Dermis blood vessel endothelial cell (primary cell): ENCODE measurements around the gene PDAP1. TPM values are rescaled to one million over a fixed set of nuclear protein-coding genes. Genes with fewer than 3 reads are reported as not detected.
"Not testable (repeated sequence)": the region's sequence is repeated elsewhere in the genome, so short reads cannot be mapped to it uniquely, and the experiment has no call there.

Experiments
- DNase-seq: peaks from one replicate; pipeline ENCODE4 v3.0.0; 2010
- total RNA-seq: library from RNA; depleted of rRNA; stranded (reverse); fragments of >200 nt; gene quantifications from 2 replicates; pipeline ENCODE4 v1.2.3, GENCODE V29; 2014

Gene PDAP1
- total RNA-seq, 1 donor from 2014 or later: 52.9 TPM

DNA sequence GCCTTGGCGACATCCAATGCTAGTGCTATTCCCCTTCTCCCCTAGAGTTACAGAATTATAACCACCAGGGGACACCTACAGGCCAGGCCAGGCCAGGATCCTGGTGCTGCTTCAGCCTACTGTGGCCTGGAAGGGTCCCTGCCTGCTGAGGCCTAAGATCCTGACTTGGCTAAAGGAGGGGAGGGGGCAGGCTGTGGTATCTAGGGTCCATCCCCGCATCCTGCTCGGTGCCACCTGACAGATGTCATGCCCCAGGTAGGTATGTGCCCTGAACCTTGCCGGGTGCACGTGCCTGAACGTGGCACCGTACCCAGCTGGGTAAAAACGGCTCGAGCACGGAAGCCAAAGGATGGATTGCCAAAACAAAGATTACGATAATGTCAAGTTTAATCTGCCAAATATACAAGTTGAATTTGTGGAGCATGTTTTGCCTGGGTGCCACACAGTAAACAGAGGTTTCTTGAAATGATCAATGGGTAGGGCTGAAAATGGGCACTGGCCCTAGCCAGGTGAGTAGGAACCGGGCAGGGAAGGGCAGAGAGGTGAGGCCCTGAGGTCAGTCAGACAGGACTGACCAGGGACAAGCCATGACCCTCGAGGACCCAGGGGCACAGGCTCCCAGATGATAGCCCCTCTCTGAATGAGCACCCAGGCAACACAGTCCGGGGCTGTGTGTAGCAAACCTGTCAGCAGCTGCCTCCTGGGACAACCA, 12.6 kb downstream of the PDAP1 start:
- DNase-seq: no peak

DNA sequence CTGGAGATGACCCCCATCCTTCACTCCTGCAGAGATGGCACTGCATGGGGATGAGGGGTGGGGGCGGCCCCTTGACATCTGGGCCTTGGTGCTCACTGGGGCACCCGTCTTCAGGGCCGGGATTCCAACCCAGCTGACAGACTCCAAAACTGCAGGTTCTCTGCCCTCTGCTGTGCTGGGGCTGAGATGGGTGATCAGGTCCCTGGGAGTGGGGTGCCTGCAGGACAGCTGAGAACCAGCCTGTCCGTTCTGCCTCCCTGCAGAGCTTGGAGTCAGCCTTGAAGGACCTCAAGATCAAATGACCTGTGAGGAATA, 14.3 kb downstream of the PDAP1 start:
- no peak for DNase-seq

DNA sequence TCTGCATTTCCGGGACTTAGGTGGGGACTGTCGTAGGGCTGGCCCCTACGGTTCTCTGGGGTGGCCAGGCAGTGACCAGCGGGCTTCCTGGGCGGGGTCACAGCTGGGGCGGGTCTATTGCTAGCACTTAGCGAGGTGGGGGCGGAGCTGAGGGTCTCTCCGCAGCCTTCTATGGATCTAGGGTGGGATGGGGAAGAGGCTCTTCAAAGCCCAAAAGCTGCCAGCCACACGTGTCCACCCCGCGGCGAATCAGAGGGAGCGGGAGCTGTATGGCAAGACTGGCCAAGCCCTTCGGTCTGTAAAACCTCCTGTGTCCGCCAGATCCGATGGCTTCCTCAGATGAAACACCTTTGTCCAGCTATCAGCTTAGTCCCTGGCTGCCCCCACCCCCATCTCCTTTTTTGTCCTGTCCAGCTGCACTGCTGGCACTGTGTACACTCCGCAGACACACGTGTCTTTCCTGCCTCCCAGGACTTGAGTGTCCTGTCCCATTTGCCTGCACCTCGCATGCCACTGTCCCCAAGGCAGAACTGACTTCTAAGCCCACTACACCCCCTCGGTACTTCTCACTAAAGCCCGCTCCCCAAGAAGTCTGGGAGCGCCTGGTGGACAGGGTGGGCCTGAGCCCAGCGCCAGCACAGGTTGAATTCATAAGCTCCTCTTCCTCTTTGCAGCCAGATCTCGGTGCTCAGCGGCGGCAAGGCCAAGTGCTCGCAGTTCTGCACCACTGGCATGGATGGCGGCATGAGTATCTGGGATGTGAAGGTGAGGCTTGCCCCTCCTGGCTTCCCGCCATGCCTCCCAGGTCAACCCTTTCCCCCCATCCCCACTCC, 14.8 kb downstream of the PDAP1 start:
- no peak for DNase-seq

DNA sequence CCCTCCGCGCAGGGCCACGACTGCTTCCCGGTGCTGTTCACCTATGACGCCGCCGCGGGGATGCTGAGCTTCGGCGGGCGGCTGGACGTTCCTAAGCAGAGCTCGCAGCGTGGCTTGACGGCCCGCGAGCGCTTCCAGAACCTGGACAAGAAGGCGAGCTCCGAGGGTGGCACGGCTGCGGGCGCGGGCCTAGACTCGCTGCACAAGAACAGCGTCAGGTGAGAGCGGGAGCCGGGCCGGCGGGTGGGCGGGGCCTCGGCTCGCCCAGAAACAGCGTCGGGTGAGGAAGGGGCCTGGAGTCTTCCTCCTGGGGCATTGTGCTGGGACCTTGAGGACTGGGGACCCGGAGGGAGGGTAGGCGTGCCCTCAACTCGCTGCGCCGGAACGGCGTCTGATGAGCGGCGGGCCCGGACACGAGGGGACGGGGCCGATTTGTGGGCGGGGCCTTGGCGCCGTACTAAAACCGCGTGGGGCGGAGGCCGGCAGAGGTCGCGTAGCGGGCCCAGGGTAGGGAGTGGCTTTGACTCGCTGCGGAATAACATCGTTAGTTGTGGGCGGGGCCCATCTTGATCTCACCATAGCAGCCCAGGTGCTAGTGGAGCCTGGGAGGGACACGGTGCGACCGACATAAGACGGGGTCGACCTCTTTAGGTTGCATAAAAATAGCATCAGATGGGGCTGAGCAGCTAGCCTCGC, 15.6 kb downstream of the PDAP1 start:
- DNase-seq: peak; percentile 64

DNA sequence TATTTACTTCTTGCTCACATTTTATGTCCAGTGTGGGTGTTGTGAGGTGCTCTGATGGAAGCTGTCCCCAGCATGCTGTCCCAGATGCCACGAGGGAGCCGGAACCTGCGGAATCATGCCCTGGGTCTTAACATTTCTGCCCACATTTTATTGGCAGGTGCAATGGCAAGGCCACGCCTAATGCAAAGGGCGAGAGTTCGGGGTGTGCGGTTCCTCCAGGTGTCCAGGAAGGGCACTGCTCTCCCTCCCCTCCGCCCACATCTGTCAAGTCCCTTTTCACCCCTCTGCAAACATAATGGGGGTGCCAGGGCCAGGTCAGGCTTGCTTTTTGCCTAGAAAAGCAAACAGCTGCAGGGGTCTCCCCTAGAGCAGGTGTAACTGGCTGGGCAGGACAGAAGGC, 16.4 kb downstream of the PDAP1 start:
- DNase-seq: no peak

DNA sequence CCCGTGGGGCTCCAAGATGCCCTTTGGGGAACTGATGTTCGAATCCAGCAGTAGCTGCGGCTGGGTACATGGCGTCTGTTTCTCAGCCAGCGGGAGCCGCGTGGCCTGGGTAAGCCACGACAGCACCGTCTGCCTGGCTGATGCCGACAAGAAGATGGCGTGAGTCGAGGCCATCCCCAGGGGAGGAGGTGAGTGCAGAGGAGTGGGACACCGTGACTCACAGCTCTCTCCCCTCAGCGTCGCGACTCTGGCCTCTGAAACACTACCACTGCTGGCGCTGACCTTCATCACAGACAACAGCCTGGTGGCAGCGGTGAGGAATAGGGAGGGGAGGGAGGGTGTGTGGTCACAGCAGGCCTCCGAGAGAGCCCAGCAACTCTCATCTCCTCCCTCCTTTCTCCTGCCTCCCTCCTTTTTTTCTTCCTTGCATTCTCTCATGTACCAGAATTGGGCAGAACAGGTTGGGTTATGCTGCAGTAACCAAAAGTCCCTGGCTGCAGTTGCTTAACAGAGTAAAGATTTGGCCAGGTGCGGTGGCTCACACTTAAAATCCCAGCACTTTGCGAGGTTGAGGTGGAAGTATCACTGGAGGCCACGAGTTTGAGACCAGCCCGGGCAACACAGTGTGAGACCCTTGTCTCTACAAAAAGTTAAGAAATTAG, 17.3 kb downstream of the PDAP1 start:
- no peak for DNase-seq

DNA sequence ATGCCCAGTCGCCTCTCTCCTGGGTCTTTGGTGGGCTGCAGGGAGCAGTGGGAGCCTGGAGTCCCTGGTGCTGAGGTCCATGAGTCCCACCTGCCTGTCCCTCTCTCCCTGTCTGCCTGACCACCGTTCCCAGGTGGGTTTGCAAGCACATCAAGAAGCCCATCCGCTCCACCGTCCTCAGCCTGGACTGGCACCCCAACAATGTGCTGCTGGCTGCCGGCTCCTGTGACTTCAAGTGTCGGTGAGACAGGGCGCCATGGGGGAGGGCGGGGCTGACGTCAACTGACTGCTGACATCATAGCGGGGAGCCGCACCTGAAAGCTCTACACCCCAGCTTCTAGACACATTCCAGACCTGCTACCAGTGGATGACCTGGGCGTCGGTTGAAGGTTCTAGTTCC, 18.6 kb downstream of the PDAP1 start:
- DNase-seq: no peak

DNA sequence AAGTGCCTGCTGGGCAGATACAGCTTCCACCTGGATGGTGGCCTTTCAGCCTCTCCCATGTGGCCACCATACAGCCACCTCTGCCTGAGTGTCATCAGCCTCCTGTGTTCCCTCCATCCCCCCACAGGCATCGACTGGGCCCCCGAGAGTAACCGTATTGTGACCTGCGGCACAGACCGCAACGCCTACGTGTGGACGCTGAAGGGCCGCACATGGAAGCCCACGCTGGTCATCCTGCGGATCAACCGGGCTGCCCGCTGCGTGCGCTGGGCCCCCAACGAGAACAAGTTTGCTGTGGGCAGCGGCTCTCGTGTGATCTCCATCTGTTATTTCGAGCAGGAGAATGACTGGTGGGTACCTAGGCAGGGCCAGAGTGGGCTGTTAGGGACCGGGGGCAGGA, 20.5 kb downstream of the PDAP1 start:
- DNase-seq: no peak

DNA sequence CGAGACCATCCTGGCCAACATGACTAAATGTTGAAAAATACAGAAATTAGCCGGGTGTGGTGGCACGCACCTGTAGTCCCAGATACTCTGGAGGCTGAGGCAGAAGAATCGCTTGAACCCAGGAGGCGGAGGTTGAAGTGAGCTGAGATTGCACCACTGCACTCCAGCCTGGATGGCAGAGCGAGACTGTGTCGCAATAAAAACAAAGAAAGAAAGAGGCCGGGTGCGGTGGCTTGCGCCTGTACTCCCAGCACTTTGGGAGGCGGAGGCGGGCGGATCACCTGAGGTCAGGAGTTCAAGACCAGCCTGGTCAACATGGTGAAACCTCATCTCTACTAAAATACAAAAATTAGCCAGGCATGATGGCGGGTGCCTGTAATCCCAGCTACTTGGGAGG, 21.2 kb downstream of the PDAP1 start:
- not testable (repeated sequence) for DNase-seq

DNA sequence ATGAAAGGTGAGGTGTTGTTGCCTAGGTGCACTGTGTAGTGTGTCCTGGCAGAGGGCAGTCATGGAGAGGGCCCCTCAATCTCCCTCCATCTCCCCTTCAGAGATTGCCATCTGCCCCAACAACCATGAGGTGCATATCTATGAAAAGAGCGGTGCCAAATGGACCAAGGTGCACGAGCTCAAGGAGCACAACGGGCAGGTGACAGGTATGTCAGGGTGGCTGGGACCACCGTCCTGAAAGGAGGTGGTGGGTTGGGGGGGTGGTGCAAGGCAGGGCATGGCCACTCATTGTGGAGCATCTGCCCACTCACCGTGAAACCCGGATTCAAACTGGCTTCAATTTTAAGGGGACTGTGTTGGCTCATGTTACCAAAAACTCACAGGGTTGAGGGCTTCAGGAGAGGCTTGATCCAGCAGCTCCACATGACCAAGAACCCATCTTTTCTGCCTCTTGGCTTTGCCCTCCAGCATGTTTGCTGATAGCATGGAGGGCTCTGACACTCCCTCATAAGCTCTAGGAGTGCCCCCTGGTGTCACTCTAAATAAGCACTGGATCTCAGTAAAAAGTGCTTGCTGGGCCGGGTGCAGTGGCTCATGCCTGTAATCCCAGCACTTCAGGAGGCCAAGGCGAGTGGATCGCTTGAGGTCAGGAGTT, 21.7 kb downstream of the PDAP1 start:
- peak; percentile 71 for DNase-seq

DNA sequence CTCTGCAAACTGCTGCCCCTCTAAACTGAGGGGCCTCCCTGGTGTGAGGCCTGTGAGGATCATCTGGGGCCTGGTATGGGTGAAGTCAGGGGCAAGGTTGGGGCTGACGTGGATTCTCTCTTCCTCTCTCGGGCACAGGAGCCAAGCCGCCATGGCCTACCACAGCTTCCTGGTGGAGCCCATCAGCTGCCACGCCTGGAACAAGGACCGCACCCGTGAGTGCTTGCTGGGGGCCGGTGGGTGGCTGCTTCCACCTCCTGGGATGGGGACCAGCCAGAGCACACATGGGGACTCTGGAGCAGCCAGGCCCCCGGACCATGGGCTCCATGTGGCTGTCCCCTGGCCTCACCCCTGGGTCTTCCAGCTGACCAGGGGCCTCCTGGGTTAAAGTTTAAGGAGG, 22.8 kb downstream of the PDAP1 start:
- DNase-seq: no peak

DNA sequence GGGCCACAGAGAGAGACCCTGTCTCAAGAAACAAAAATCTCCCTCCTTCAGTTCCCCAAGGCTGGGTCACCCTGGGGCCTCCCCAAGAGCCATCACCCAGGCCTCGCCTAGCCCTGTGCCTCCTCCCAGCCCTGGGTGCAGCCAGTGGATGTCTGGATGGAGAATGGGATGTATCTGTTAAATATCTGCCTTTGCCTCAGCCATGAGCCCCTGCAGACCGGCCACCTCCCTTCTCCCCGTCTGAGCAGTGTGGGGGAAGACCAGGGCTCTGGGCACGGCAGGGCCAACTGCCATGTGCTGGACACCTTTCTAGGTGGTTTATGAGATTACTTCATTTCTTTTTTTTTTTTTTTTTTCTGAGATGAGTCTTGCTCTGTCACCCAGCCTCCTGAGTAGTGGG, 23.9 kb downstream of the PDAP1 start:
- DNase-seq: no peak

DNA sequence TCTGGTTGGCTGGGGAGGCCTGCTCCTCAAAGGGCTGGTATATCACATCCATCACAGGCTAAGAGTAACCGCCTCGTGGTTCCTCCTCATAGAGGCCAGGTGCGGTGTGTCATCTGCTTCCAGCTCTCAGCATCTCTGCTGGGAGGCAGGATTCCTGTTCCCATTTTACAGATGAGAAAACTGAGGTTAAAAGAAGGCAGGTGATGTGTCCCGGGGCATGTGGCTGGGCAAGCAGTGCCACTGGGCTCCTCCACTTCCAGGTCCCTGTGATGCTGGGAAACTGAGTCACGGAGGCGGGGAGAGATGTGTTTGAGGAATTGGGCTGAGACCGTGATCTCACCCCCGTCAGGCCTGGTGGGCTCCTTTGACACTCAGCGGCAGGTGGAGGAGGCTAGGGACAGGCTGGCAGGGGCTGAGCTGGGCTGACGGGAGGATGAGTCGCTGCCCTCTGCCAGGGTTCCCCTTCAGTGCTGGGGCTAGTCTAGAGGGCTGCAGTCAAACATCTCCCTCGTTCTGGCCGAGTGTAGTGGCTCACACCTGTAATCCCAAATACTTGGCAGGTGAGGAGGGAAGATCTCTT, 24.5 kb downstream of the PDAP1 start:
- no peak for DNase-seq

DNA sequence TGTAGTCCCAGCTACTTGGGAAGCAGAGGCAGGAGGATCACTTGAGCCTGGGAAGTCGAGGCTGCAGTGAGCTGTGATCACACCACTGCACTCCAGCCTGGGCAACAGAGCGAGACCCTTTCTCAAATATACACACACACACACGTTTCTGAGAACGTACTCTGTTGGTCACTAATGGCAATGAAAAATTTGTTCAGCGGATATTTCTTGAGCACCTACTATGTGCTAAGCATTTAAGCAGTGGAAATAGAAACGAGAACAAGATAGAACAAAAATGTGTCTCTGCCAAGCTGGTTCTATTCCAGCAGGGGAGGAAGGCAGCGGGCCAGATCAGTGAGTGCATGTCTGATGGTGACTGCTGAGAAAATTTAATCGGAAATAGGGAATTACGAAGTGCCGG, 25.2 kb downstream of the PDAP1 start:
- no peak for DNase-seq

DNA sequence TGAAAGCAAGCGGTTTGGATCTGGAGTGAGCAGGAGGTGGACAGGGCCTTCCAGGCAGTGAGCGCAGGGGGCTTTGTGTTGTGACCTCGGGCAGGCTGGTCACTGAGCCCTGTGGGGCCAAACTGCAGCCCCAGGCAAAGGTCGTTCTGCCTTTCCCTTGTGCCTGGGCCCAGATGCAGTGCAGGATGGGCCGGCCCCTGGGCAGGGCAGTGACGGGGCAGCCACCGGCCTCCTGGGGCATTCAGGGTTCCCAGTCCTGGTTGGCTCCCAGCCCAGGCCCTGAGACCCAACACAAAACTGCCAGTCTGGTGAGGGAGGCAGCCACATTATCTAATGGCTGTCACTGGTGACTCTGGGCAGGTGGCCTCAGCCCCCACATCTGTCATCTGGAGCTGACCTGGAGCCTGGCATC, 26.7 kb downstream of the PDAP1 start:
- DNase-seq: no peak

DNA sequence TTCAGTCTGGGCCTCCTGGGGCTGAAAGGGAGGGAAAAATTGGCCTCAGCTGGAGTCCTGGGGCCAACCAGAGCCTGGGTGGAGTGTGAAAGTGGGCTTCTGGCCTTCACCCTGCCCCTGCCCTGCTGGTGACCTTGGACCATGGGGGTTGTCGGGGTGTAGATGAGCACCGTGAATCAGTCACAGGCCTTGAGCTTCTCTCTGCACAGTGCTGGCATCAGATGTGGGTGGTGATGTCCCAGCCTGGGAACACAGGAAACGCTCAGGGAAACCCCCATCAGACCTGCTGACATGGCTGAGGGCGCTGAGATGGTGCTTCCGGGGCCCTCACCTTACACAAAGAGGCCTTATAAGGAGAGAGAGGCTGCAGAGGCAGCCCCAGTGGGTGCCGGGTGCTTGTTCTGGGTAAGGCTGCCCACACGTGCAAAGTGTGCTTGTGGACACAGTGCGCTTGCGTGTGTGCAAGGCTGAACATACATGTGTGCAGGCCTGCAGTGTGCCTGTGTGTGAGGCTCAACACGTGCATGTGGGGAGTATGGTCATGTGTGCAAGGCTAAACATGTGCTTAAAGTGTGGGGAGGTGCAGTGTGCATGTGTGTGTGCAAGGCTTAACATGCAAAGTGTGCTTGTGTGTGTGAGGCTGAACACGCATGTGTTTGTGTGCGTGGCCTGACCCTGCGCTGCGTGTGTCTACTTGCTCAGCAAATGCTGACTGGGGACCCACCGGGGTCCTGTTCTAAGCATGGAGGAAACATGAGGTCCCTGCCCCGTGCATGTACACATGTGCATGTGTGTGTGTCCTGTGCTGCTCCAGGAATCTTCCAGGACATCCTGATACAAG, 27.4 kb downstream of the PDAP1 start:
- DNase-seq: no peak

DNA sequence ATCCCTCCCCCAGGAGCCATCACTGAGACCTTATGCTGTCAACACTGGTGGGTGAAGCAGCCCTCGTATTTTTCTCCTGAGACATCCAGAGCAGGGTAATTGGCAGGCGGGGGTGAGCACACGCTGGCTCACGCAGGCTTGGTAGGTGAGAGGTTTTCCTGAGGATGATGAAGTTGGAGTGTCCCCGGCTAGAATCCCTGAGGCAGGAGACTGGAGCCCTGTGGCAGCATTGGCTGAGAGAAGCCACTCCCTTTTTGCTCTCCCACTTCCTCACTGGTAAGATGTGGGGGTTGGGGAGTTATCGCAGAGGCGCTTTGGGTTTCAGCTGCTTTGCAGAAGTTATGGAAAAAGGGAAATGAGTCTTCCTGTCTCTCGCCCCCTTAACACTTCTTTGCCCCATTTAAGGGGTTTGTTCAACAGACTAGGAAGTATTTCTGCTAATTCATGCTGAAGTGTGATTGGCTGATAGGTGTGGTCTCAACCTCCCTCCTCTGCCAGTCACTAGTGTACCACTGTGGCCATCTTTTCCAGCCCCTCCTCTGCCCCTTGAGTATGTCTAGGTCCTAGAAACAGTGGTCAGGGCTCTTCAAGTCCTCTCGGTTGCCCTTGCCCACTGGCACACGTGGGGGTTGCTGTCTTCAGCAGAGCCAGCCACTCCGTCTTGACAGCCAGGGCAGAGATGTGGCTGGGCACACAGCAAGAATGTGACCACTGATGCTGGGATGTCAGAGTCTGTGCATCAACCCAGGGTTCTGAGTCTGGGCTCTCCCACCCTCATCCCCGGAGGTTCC, 28.2 kb downstream of the PDAP1 start:
- peak; percentile 73 for DNase-seq

DNA sequence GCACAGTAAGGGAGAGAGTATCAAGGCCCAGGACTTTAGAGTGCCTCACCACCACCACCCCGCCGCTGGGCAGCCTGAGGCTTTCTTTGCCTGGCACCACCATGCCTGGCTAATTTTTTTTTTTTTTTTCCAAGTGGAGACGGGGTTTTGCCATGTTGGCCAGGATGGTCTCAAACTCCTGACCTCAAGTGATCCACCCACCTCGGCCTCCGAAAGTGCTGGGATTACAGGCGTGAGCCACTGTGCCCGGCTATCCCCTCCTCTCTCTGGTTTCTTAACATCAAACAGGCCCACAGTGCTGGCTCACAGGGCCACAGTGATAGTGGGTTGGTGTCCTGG, 28.7 kb downstream of the PDAP1 start:
- DNase-seq: not testable (repeated sequence)

DNA sequence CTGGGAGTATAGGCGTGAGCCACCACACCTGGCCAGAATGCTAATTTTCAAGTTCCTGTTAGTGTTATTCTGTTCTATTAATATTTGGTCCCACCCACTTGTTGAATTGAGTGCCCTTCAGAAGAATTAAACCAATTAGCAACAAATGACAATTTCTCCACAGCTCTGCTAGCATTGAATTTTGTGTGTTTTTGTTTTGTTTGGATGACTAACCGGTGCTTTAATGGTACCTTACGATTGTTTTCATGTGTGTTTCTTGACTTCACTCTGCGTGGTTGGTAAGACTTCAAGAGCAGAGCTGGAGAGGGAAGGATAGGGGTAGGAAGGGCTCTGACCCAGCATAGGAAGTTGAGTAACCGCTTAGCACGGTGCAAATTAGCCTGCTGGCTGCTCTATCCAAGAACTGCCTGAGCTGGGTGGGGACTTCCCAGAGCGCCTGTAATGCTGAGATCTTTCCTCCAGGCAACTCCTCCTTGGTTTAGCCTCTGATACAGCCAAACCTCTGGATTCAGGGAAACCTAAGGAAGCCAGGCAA, 29.3 kb downstream of the PDAP1 start:
- DNase-seq: peak; percentile 96

DNA sequence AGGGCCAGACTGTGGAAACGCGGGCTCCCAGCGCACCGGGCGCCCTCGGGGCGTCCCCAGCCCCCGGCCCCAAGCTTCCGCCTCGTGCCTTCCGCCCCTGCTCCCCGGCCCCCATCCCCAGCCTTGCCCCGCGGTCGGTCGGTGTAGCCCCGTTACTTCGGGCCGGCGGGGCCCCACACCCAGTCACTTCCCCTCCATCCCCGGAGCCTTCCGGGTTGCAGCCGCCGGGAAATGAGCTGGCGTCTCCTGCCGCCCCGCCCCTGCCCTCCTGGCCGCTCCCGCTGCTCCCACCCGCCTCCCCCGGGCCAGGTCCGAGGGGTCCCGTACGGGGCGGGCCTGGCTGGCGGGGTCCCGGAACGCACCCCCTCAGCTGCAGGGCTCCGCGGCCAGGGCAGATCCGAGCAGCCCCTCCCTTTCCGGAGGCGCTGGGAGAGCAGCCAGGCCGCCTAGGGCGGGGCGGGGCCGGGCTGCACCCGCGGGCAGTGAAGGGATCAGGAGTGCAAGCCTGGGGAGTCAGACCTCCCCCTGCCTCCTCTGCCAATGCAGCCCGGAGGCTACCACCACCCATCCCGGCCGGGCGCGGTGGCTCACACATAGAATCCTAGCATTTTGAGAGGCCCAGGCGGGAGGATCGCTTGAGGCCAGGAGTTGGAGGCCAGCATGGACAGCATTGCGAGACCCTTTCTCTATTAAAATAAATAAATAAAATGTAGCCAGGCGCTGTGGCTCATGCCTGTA, 33.2 kb downstream of the PDAP1 start:
- DNase-seq: peak; percentile 77
